GM21619 (cell line): ENCODE results near the gene TMBIM1.

Source experiments
- ATAC-seq: cut with Tn5 transposase; IDR thresholded peaks from one replicate; pipeline ENCODE4 v1.9.1; 2021; ENCODE audit not compliant: unreplicated experiment

Gene TMBIM1, protein sequence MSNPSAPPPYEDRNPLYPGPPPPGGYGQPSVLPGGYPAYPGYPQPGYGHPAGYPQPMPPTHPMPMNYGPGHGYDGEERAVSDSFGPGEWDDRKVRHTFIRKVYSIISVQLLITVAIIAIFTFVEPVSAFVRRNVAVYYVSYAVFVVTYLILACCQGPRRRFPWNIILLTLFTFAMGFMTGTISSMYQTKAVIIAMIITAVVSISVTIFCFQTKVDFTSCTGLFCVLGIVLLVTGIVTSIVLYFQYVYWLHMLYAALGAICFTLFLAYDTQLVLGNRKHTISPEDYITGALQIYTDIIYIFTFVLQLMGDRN

DNA sequence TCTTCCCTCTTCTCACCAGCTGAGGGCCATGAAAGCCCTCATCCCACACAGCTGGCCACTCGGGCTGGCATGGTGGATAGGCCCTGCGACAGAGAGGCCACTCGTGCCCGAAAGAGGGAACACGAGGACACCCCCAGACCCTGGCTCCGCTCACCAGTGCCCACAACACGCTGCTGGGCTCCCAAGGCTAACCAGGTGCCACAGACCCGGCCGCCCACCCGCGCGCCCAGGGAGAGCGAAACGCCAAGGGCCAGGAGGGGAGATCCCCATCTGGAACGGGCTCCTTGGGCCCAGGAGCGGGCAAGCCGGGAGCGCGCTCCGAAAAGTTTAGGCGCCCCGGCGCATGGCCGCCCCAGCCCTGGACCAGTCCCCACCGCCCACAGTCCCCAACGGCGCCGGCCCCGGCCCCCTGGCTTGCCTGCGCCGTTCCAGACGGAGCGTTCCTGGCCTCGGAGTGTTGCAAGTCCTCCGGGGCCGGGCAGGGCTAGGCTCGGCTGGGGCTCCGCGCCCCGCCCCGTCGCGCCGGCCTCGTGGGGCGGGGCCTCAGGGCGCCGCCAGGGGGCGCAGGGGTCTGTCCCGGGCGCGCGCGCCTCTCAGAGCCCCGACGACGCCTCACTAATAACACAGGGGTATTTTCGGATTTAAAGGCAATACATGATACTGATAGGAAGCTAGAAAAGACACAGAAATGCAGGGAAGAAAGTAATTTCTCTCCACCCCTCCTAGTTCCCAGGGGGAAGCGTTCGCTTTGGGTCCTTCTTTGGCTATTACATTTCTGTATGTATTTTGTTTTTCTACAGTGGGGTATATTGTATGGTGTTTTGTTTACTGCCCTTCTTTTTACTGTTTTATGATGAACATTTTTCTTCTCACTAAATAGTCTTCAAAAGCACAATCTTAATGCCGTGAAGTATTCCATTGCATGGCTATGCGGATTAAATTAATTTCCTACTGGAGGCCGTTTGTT is at the start of gene TMBIM1:
TMBIM1 (minus strand) TSS at position 456 of the 967 bp plus-strand sequence. CDS start 10,362 bp downstream, outside the sequence.
- peak; percentile 61 for ATAC-seq

DNA sequence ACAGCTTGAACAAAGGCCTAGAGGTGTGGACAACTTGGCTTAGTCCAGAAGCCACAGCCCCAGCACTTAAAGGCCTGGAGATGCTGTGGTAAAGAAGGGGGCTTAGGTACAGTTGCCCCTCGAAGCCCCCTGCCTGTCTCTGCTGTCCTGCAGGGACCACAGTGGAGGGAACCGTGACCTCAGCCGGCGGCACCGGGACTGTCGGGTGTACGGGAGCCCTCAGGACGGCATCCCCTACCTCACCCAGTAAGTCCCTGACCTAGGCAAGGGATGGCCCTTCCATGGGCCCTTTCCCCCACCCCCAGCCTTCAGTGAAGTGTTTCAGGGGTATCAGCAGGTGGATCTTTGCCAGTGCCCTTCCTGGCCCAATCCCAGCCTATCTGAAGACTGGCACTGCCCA is 49.1 kb upstream of the TMBIM1 start:
- no peak for ATAC-seq

DNA sequence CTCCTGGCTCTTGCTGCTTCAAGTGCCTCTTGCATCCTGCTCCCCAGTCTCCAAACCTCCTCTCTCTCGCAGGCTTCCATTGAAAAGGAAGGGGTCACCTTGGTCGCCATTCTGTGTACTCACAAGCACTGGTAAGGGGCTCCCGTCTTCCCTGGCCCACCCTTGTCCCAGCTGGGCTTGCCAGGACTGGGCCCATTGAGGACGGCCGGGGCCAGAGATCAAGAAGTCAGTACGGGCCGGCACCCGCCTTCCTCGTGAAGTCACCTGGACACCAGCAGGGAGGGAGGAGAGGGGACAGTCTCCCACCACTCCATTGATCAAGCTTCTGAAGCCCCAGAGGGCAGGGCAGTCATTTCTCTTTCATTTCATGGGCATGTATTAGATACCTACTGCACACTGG is 48.4 kb upstream of the TMBIM1 start:
- ATAC-seq, result no peak

DNA sequence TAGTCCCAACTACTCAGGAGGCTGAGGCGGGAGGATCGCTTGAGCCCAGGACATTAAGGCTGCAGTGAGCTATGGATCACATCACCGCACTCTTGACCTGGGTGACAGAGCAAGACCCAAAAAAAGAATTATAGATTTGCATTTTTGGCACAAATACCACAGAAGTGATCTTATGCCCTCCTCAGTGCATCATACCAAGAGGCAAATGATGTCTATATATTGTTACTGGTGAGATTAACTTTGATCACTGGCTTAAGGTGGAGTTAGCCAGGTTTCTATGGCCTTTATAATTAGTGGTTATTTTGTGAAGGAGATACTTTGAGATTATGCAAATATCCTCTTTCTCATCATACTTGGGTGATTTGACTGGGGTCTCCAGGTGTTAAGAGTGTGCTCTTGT is 42.2 kb upstream of the TMBIM1 start:
- ATAC-seq, result no peak

DNA sequence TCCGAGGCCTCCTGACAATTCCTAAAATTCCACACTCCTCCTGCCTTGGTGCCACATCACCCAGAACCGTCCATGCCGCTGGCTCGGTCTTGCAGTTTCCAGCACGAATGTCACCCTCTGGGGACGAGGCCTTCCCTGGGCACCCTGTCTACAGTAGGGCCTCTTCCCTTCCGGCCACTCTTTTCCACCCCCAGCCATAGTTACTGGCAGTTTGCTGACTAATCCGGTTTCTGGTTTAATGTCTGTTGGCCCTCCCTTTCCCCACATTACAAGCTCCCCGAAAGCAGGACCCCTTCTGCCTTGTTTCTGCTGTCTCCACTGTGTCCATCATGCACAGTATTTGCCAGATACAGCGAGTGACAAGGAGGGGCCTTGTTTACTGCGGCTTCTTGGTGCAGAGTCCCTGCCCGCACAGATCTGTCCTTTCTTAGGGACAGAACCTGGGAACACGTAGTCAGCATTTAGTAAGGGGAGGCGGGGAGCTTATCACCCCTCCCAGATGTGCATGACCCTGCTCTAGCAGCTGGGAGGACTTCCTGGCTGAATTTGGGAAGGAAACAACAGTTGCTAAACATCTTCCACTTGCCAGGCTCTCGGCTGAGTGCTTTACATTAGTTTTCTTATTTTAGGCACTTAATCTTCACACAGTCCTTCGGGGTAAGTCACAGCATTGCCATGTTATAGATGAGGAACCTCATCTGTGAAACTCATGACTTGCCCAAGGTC is 40.8 kb upstream of the TMBIM1 start:
- ATAC-seq, result no peak

DNA sequence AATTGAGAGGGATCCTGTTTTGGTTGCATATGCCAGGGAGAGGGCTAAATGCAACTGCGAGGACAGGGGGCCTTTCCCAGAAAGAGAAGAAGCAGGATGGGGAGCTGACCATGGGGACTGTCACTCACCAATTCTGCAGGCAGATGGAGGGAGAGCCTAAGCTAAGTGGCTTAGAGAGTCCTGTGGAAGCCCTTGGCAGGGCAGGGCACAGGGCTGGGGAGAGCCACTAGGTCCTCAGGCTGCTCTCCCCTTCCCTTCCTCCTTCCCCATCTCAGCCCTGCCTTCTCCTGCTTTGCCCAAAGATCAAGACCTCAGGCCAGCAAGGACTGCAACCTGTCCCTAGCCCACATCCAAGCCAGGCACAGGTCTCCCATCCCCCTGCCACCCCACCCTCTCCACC is 40.0 kb upstream of the TMBIM1 start:
- ATAC-seq, result no peak

DNA sequence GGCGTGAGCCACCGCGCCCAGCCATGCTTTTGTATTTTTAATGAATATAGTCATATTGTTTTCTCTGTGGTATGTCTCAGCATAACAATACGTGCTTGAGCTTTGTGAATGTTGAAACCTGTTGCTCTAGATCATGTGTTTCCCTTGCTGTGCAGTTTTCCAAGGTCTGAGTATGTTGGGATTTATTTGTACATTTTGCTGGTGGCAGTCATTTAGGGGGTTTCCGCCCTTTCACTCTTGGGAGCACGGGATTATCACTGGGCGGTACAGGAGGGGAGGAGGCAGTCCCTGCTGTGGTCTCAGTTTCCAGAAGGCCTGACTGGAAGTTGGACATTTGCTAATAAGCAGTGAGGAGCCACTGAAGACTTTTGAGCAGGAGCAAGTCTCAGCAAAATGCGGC is 39.4 kb upstream of the TMBIM1 start:
- ATAC-seq, result no peak

DNA sequence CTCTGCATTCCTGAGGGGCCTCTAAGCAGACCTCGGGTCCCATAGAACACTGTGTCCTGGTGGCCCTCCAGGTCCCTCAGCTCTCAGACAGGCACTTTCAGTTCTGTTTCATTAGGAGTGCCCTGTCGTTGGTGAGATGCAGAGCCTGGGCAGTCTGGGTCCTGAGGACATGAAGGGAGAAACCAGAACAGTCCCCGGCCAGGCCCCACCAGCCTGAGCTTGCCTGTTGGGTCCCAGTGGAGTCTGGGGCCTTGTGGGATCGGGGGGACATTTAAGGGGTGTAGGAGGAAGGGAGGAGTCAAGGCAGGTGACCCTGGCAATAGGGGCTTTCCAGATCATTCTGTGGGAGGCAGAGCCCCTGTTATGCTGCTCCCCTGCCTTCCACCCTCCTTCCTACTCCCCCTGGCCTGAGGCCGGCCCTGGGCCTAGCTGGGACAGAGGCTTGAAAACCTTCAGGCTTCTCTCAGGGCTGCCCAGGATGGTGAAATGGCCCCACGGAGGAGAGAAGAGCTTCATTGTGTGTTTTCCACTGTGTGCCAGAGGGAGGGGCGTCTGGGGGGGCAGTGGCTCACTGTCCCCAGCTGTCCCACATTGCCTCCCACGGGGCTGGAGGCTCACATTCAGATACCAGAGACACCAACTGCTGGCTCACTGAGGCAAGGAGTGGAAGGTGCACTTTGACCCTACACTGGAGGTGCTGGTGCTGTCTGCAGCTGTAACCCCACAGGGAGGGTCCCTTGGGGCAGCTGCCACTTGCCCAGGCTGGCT is 37.7 kb upstream of the TMBIM1 start:
- ATAC-seq, result peak; percentile 39

DNA sequence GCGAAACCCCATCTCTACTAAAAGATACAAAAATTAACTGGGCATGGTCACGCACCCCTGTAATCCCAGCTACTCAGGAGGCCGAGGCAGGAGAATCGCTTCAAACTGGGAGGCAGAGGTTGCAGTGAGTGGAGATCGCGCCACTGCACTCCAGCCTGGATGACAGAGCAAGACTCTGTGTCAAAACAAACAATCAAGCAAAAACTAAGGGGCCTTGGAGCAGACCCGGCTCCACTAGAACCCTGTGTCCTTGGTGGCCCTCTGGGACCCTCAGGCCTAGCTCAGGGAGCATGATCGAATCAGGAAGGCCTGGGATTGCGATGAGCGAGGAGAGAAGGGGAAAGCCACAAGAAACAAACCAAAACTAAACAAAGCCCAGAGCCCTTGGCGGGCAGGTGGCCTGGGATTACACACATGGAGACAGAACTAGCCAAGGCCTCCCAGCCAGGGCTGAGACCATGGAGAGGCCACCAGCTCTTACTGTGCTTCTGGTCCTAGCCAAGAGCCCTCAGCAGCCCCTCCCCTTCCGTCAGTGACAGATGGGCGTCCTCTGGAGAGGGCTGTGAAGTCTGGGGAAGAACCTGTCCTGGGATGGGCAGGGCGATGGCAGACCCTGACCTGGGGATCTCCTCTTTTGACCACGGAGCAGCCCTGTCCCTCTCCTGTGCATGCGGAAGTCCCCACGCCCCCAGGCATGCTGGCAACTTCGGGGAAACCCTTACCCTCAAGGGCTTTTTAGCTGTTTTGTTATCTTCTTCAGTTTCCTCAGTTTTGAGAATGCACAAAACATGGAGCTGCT is 36.9 kb upstream of the TMBIM1 start:
- peak; percentile 50 for ATAC-seq

DNA sequence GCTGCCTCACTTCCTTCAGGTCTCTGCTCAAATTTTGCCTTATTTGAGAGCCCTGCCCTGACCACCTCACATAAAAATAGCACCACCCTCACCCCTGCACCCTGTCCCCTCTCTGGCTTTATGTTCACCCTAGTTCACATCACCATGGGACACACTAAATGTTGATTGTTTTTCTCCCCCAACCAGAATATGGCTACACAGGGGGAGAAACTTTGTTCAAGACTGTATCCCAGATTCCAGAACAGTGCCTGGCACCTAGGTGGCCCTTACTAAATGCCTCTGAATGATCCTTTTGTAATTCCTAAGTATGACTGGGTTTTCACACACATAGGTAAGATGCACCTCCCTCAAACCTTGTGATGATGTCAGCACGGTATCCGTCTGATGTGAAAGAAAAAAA is 36.0 kb upstream of the TMBIM1 start:
- no peak for ATAC-seq

DNA sequence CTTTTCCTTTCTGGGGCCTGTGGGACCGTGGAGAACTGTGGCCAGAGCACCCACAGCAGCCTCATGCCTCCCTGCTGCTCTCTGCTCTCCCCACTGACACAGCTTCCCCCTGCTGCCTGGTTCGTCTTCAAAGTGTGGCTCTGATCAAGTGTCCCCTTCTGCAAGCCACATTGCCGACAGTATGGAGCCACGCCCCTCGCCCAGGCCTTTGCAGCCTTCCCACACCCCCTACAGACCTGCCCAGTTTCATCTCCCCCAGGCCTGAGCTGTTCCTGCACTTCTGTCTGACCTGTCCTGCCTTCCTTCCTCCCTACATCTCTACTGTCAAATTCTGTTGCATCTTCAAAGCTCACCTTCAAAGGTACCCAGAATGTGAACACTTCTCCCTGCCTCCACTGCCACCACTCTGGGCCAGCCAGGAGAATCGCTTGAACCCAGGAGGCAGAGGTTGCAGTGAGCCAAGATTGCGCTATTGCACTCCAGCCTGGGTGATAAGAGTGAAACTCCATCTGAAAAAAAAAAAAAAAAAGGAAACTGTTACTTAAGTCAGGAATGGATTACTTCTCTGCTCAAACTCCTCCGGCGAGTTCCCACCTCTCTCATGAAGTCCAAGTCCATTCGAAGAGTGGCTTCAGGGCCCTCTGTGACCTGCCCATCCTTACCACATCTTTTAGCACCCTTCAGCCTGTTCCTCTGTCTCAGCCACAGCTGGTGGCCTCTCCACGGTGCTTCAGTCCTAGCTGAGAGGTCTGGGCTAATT is 35.3 kb upstream of the TMBIM1 start:
- no peak for ATAC-seq

DNA sequence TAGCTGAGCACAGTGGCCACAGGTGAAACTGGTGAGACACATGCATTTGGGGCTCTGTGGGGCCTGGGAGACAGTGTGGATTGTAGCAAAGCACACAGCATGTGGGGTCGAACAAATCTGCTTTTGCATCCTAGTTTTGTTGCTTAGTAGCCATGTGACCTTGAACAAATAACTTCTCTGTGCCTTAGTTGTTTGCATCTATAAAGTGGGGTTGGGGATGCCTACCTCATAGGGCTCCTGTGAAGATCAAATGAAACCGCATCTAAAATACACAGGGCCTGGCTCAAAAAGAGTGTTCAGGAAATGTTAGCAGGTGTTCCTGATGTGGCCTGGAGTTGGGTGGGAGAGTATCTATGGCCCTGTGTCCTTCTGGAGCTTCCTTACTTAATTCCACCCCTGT is 34.0 kb upstream of the TMBIM1 start:
- ATAC-seq, result no peak

DNA sequence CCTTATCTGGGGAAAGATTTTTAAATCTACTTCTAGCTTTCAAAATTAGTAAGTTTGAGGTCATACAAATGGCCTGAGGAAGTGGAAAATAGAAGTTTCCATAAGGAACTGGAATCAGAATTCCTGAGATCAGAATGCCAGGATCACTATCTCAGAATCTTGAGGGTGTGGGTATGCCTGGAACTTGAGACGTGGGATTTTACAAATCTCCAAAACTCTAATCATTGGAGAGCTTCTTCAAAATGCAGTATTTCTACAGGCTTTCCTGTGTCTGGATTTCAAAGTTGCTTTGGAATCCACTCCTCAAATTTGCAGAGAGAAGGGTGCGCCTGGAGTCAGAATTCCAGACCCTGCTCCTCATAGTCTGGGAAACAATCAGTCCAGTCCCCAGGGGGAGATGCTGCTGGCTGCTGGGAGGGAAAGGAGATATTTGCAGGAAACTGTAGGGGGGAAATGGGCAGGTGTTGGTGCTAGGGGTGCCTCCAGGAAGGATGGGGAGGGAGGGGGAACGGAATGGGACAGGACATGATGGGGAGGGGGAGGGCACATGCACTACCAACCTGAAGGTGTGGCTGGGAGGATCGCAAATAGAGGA is 33.4 kb upstream of the TMBIM1 start:
- ATAC-seq, result no peak

DNA sequence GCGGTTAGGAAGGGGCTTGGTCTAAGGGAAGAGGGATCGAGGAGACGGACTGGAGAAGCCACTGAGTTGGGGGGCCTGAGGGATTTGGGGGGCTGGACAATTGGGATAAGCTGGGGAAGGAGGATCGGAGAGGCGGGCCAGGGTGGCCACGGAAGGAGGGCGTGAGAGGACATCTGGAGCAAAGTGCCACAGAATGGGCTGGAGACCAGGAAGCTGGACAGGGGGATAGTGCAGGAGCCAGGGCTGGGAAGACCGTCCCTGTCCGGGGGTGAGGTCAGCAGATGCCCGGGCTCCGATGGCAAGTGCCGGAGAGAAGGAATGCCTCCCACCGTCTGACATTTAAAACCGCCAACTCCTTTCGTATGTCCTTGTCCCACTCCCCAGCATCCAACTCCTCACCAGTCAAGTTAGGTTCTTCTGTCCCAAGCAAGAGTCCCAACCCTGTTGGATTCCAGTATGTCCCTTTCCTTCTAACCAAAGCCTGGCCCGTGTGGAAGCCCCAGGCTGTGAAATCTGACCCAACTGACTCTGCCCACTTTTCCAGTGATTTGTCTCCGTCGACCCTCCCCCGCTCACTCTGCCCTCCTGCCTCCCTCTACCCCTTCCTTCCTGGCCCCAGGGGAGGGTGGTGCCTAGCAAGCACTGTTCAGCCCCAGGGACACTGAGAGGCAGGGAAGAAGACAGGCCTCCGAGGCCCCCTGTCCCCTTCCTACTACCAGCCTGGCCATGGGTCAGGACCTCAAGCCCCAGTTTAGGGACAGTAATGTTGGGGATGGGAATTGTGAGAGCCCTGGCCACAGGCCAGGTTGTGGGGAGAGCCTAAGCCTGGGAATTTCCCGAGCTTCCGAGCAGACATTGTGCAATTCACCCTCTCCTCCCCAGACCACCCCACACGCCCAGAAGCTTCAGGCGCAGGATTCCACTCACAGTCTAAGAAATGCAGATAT is 31.5 kb upstream of the TMBIM1 start:
- ATAC-seq, result no peak

DNA sequence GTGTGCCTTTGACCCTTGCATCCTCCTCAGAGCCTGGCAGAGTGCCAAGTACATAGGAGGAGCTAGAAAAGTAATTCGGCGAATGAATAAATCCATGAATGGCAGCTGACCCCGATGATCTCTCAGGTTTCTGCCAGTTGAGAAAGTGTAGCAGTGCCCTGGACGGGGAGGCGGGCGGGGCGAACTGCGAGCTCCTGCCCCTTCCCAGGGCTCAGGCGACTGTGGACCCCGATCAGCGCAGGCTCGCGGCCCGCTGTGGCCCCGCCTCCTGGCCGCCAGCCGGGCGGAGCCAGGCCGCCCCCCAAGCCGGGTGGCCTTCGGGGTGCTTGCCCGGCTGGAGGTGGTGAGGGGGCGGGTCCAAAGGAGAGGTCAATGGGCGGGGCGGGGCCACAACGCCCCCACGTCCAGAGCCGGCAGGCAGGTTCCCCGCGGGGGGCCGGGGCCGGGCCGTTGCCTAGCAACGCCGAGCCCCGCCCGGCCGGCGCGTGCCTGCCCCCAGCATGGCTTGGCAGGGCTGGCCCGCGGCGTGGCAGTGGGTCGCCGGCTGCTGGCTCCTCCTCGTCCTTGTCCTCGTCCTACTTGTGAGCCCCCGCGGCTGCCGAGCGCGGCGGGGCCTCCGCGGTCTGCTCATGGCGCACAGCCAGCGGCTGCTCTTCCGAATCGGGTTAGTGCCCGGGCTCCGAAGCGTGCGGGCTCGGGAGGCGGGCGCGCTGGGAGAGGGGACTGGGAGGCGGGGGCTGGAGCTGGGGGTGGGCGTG is 30.6 kb upstream of the TMBIM1 start:
- ATAC-seq, result peak; percentile 72

DNA sequence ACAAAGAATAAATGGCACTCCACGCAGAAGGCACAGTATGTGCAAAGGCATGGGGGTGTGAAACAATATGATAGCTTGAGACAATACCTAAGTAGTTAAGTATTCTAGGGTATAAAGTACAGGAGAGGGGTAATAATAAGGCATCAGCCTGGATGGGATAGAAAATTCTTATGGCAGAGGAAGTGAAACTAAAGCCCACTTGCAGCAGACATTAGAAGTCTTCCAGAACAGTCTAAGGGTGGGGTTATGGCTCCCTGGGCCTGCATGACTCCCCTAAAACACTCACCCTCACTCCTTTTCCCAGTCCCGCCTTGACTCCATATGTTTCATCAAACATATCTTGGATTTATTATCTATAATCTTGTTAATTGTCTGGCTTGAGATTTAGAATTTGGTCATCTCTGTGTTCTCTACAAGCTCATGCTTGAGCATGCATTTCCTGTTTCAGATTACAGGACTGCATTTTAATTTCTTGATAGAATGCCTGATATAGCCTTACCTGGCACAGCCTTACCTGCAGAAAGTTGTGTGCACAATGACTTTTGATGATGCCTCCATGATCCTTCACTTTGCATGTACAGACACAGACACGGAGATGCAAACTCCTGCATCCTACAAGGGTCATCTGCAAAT is 28.5 kb upstream of the TMBIM1 start:
- ATAC-seq, result no peak
